SK-N-SH (cell line): Measurements from ENCODE around the gene RND2. TPM values are rescaled to one million over a fixed set of nuclear protein-coding genes. Genes with fewer than 3 reads are reported as not detected.
"Not testable (repeated sequence)": the region's sequence is repeated elsewhere in the genome, so short reads cannot be mapped to it uniquely, and the experiment has no call there.

Experiments
- CTCF ChIA-PET: fragments of 300-600, 350-600 bp; formaldehyde crosslinking; extraction: SDS; loops from one replicate; lab custom pipeline; 2021; lab: Yijun Ruan, JAX
- POLR2A ChIA-PET: fragments of 350-600 bp; sonication (Branson Sonifier 250); formaldehyde crosslinking; extraction: SDS; loops from one replicate; lab custom pipeline; 2020; ENCODE audit warnings: antibody characterized with exemption, inconsistent platforms; lab: Yijun Ruan, JAX
- DNase-seq: peaks from one replicate; pipeline ENCODE4 v3.0.0; 2012
- H2AFZ ChIP-seq: fragments of 200-600 bp; sonication (generic); 2 replicates; pipeline ENCODE4 v1.8.1; 2016; ENCODE audit warnings: antibody characterized with exemption, mild to moderate bottlenecking, low read depth
- H3F3A ChIP-seq: fragments of 200-600 bp; sonication (generic); replicated peaks from 2 replicates; pipeline ENCODE3; 2016; ENCODE audit warnings: antibody characterized with exemption, mild to moderate bottlenecking; ENCODE audit not compliant: insufficient read depth
- H3K27ac ChIP-seq, 2 experiments: fragments of 200-500 bp in 1 of 2; fragments of 200-600 bp in 1 of 2; sonication (Bioruptor generic) in 1 of 2; sonication (generic), shearing (Covaris generic) in 1 of 2; 2 replicates each; pipeline versions ENCODE4 v1.5.1 to v1.6.1; 2014 to 2016; ENCODE audit warnings: low read depth in 2 of 2, inconsistent platforms in 1 of 2, low read length in 1 of 2, mild to moderate bottlenecking in 1 of 2, mixed read lengths in 1 of 2
- H3K27me3 ChIP-seq: fragments of 200-600 bp; sonication (generic), shearing (Covaris generic); 2 replicates; pipeline ENCODE4 v1.6.1; 2016; ENCODE audit warnings: mixed run types; ENCODE audit not compliant: insufficient read depth
- H3K36me3 ChIP-seq, 2 experiments: fragments of 200-500 bp in 1 of 2; fragments of 200-600 bp in 1 of 2; sonication (Bioruptor generic) in 1 of 2; sonication (generic) in 1 of 2; replicated peaks in 1 of 2; 2 replicates each; pipeline versions ENCODE3 to v1.5.1; 2014 to 2016; ENCODE audit warnings: low read length in 1 of 2, mild to moderate bottlenecking in 1 of 2; ENCODE audit not compliant: insufficient read depth in 2 of 2, control insufficient read depth in 1 of 2
- H3K4me1 ChIP-seq, 2 experiments: fragments of 200-500 bp in 1 of 2; fragments of 200-600 bp in 1 of 2; sonication (Bioruptor generic) in 1 of 2; sonication (generic), shearing (Covaris generic) in 1 of 2; 2 replicates each; pipeline versions ENCODE4 v1.5.1 to v1.6.1; 2014 to 2016; ENCODE audit warnings: low read depth in 1 of 2, low read length in 1 of 2, mixed run types in 1 of 2; ENCODE audit not compliant: insufficient read depth in 2 of 2, control insufficient read depth in 1 of 2
- H3K4me2 ChIP-seq: fragments of 200-600 bp; sonication (generic), shearing (Covaris generic); 2 replicates; pipeline ENCODE4 v1.6.1; 2017; ENCODE audit warnings: mixed run types
- H3K4me3 ChIP-seq, 2 experiments: fragments of 200-500 bp in 1 of 2; fragments of 200-600 bp in 1 of 2; sonication (Bioruptor generic) in 1 of 2; sonication (generic), shearing (Covaris generic) in 1 of 2; 2 replicates each; pipeline versions ENCODE4 v1.5.1 to v1.8.1; 2014 to 2016; ENCODE audit warnings: low read depth in 2 of 2, inconsistent platforms in 1 of 2, low read length in 1 of 2, mild to moderate bottlenecking in 1 of 2, mixed read lengths in 1 of 2, moderate library complexity in 1 of 2
- H3K79me2 ChIP-seq: fragments of 200-600 bp; sonication (generic); 2 replicates; pipeline ENCODE4 v1.8.1; 2017; ENCODE audit warnings: mild to moderate bottlenecking; ENCODE audit not compliant: insufficient read depth
- H3K9ac ChIP-seq: fragments of 200-600 bp; sonication (generic); 2 replicates; pipeline ENCODE4 v1.6.1; 2017; ENCODE audit warnings: mixed run types
- H3K9me2 ChIP-seq: fragments of 200-600 bp; sonication (generic); 2 replicates; pipeline ENCODE4 v1.6.1; 2017; ENCODE audit warnings: mixed run types
- H3K9me3 ChIP-seq: fragments of 200-600 bp; sonication (generic); 2 replicates; pipeline ENCODE4 v1.6.1; 2017; ENCODE audit warnings: mixed run types, mild to moderate bottlenecking, moderate library complexity
- H4K20me1 ChIP-seq: fragments of 200-600 bp; sonication (generic); 2 replicates; pipeline ENCODE4 v1.6.1; 2017; ENCODE audit warnings: mild to moderate bottlenecking, mixed run types; ENCODE audit not compliant: insufficient read depth
- CHD2 ChIP-seq: fragments of 150-350 bp; IDR thresholded peaks from 2 replicates; pipeline ENCODE4 v1.6.1; 2018; ENCODE audit warnings: low read length; ENCODE audit not compliant: partially characterized antibody
- FOSL2 ChIP-seq: IDR thresholded peaks from 2 replicates; pipeline ENCODE4 v1.4.0; 2012; ENCODE audit warnings: low read depth, mild to moderate bottlenecking, moderate library complexity, borderline replicate concordance
- GATA2 ChIP-seq: sonication (generic); formaldehyde crosslinking; IDR thresholded peaks from 2 replicates; pipeline ENCODE4 v1.5.0; 2020; ENCODE audit warnings: mild to moderate bottlenecking, missing genetic modification reagents
- MEF2A ChIP-seq: IDR thresholded peaks from 2 replicates; pipeline ENCODE4 v1.4.0; 2012; ENCODE audit warnings: low read depth, borderline replicate concordance
- SIN3A ChIP-seq: IDR thresholded peaks from 2 replicates; pipeline ENCODE4 v1.6.1; 2012; ENCODE audit warnings: low read depth, mild to moderate bottlenecking, low read length, moderate library complexity, borderline replicate concordance
- WGBS: methylation state at CpG from one replicate; pipeline ENCODE4 v1.1.6; 2017; ENCODE audit warnings: low lambda C conversion rate; 5-methylcytosine and 5-hydroxymethylcytosine counted together
- polyA plus RNA-seq, 3 experiments: library from polyadenylated mRNA; depleted of rRNA; stranded (reverse); fragments of >200 nt; gene quantifications; 2 replicates each; pipeline ENCODE4 v1.2.3, GENCODE V29; 2012
- TF ChIP-seq, protein P1 (sequence below): IDR thresholded peaks from 2 replicates; pipeline ENCODE4 v1.4.0; 2012; ENCODE audit warnings: low read depth, borderline replicate concordance
- TF ChIP-seq, protein P2 (sequence below): IDR thresholded peaks from 2 replicates; pipeline ENCODE4 v1.4.0; 2012; ENCODE audit warnings: low read depth, borderline replicate concordance
- TF ChIP-seq, protein P3 (sequence below): fragments of 150-350 bp; IDR thresholded peaks from 2 replicates; pipeline ENCODE4 v1.6.1; 2016; ENCODE audit warnings: mild to moderate bottlenecking, low read depth, low read length
- TF ChIP-seq, protein P4 (sequence below): fragments of 150-350 bp; IDR thresholded peaks from 2 replicates; pipeline ENCODE4 v1.6.1; 2017; ENCODE audit warnings: antibody characterized with exemption, low read length, low read depth, borderline replicate concordance
- TF ChIP-seq, protein P5 (sequence below): fragments of 200-600 bp; sonication (generic); IDR thresholded peaks from 2 replicates; pipeline ENCODE4 v1.6.1; 2017; ENCODE audit warnings: antibody characterized with exemption, mild to moderate bottlenecking, moderate library complexity

The RND2 gene
- polyA plus RNA-seq, 1 of the 3 experiments (the other 2 are of a cell fraction) = 8.9 TPM

DNA sequence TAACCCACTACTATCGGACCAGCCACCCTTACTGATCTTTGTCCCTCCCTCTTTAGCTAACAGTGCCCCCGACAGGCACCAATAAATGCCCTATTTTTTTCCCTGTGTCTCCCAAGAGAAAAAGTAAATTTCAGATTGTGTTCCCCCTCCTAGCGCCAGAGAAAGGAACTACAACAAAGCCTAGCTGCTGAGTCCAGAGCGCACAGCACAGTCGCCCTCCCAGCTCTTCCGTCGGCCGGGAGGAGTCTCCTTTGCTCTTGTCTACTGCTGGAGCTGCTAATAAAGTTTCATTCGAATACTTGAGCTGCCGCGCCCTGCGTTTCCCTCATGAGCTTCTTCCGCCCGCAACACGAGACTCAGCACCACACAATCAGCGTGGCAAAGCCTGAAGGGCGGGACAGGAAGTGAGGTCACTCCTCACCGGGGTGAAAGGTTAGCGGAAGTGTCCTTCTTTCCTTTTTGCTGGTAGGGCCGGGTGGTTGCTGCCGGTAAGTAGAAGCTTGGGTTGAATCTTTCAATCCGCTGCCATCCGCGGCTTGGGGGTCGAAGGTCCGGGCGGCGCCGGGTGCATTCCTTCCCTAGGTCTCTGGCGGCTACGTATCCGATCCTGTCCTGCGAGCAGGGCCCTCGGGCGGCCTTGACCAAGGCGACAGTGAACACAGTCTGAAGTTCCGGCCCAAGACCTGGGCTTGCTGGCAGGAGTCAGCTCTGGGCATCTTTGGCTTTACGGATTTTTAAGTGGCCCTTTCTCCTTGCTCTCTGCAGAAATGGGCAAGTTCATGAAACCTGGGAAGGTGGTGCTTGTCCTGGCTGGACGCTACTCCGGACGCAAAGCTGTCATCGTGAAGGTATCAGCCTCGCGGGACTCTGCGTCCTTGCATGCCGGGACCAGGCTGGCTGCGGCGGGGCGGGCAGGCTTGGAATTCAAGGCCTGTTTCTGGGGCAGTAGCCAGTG lies 26.8 kb upstream of the RND2 start, which contains the start of gene RPL27 (continued):
- TF ChIP-seq SIN3A (peak; percentile 94; the same call in 1 of the 2 replicates), CHD2 (peak; percentile 94), MEF2A (no peak), GATA2 (no peak), FOSL2 (no peak; the same call in 1 of the 2 replicates)
- TF ChIP-seq, protein P1, sequence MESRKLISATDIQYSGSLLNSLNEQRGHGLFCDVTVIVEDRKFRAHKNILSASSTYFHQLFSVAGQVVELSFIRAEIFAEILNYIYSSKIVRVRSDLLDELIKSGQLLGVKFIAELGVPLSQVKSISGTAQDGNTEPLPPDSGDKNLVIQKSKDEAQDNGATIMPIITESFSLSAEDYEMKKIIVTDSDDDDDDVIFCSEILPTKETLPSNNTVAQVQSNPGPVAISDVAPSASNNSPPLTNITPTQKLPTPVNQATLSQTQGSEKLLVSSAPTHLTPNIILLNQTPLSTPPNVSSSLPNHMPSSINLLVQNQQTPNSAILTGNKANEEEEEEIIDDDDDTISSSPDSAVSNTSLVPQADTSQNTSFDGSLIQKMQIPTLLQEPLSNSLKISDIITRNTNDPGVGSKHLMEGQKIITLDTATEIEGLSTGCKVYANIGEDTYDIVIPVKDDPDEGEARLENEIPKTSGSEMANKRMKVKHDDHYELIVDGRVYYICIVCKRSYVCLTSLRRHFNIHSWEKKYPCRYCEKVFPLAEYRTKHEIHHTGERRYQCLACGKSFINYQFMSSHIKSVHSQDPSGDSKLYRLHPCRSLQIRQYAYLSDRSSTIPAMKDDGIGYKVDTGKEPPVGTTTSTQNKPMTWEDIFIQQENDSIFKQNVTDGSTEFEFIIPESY = peak; percentile 49; the same call in 1 of the 2 replicates
- TF ChIP-seq, protein P2, sequence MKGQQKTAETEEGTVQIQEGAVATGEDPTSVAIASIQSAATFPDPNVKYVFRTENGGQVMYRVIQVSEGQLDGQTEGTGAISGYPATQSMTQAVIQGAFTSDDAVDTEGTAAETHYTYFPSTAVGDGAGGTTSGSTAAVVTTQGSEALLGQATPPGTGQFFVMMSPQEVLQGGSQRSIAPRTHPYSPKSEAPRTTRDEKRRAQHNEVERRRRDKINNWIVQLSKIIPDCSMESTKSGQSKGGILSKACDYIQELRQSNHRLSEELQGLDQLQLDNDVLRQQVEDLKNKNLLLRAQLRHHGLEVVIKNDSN = peak; percentile 77
- TF ChIP-seq, protein P3, sequence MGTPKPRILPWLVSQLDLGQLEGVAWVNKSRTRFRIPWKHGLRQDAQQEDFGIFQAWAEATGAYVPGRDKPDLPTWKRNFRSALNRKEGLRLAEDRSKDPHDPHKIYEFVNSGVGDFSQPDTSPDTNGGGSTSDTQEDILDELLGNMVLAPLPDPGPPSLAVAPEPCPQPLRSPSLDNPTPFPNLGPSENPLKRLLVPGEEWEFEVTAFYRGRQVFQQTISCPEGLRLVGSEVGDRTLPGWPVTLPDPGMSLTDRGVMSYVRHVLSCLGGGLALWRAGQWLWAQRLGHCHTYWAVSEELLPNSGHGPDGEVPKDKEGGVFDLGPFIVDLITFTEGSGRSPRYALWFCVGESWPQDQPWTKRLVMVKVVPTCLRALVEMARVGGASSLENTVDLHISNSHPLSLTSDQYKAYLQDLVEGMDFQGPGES = peak; percentile 22; the same call in 1 of the 2 replicates

DNA sequence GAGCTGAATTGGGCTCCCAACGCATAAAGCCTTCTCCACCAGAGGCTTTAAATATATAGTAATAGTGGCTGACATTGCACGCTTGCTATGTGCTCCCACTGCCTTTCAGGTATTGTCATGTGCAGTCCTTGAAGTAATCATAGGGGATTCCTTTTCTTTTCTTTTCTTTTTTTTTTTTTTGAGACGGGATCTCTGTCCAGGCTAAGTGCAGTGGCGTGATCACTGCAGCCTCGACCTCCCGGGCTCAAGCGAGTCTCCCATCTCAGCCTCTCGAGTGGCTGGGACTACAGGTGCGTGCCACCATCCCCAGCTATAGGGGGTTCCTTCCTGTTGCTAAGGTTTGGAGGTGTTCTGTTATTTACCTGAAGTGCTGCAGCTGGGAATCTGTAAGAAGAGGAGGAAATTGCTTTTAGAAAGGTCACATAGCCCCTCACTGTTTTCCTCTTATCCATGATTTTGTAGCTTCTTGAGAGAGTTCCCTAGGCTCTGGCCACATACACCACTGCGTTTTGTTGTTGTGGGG lies 26.0 kb upstream of the RND2 start:
- POLR2A ChIA-PET = interaction anchor here (0.6 to 2.8 kb wide), 10 partner anchors 13 to 445 kb away, joined by 3 to 20 read pairs (median 6); partner anchors contain the start of genes AOC2, BRCA1, PSME3 and RND2
- Histone ChIP-seq H3K9me2 (no peaks in the 10 kb centered on the region), H3K27ac (peak overlapping the region; percentile 87 to 90), H3K9me3 (no peaks in the 10 kb centered on the region), H2AFZ (no peak overlapping the region), H3K4me1 (peaks cover 6 to 11% of the 10 kb centered on the region in 2 experiments; a peak in 2 of 4 replicates), H3K9ac (peak overlapping the region; percentile 100), H3K4me2 (peak overlapping the region; percentile 78), H4K20me1 (peaks cover 41% of the 10 kb centered on the region), H3K36me3 (peaks cover 34 to 40% of the 10 kb centered on the region in 2 experiments), H3K4me3 (peak overlapping the region; percentile 85 to 87), H3K27me3 (no peaks in the 10 kb centered on the region), H3F3A (peaks cover 66% of the 10 kb centered on the region)
- WGBS = under 1% methylated on average over 10 of the region's 10 CpGs
- no peak for DNase-seq
- TF ChIP-seq, protein P4, sequence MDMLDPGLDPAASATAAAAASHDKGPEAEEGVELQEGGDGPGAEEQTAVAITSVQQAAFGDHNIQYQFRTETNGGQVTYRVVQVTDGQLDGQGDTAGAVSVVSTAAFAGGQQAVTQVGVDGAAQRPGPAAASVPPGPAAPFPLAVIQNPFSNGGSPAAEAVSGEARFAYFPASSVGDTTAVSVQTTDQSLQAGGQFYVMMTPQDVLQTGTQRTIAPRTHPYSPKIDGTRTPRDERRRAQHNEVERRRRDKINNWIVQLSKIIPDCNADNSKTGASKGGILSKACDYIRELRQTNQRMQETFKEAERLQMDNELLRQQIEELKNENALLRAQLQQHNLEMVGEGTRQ = no peak
- TF ChIP-seq, protein P5, sequence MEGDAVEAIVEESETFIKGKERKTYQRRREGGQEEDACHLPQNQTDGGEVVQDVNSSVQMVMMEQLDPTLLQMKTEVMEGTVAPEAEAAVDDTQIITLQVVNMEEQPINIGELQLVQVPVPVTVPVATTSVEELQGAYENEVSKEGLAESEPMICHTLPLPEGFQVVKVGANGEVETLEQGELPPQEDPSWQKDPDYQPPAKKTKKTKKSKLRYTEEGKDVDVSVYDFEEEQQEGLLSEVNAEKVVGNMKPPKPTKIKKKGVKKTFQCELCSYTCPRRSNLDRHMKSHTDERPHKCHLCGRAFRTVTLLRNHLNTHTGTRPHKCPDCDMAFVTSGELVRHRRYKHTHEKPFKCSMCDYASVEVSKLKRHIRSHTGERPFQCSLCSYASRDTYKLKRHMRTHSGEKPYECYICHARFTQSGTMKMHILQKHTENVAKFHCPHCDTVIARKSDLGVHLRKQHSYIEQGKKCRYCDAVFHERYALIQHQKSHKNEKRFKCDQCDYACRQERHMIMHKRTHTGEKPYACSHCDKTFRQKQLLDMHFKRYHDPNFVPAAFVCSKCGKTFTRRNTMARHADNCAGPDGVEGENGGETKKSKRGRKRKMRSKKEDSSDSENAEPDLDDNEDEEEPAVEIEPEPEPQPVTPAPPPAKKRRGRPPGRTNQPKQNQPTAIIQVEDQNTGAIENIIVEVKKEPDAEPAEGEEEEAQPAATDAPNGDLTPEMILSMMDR = no peak
- TF ChIP-seq, all 33 proteins: peak for 0
- CTCF ChIA-PET = interaction anchor here (0.6 to 4.4 kb wide), 10 partner anchors 12 to 421 kb away, joined by 3 to 27 read pairs (median 8); partner anchors contain the start of genes AOC2, BECN1, RND2 and VAT1
- H3K79me2 ChIP-seq = peaks cover 41% of the 10 kb centered on the region

DNA sequence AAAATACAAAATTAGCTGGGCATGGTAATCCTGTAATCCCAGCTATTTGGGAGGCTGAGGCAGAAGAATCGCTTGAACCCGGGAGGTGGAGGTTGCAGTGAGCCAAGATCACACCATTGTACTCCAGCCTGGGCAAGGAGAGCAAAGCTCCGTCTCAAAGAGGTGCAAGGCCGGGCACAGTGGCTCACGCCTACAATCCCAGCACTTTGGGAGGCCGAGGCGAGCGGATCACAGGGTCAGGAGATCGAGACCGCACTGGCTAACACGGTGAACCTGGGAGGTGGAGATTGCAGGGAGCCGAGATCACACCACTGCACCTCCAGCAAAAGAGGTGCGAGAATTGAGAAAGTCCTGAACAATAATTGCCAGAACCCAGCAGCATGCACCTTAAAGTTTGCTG lies 24.1 kb upstream of the RND2 start:
- DNase-seq, H3K27me3 ChIP-seq, H3K4me3 ChIP-seq, H2AFZ ChIP-seq, CTCF ChIA-PET, H3K9me2 ChIP-seq, H3K27ac ChIP-seq, H3K9me3 ChIP-seq: not testable (repeated sequence)
- POLR2A ChIA-PET = interaction anchor here (1.0 kb wide), 1 partner anchor 23 kb away, joined by 3 read pairs; no protein-coding TSS in a partner anchor
- Histone ChIP-seq H3F3A (peaks cover 78% of the 10 kb centered on the region), H3K9ac (peak overlapping the region; percentile 24; the same call in 1 of the 2 replicates), H3K4me2 (peak overlapping the region; percentile 16; the same call in 1 of the 2 replicates), H4K20me1 (peaks cover 41% of the 10 kb centered on the region), H3K79me2 (peaks cover 41% of the 10 kb centered on the region), H3K36me3 (peaks cover 31 to 41% of the 10 kb centered on the region in 2 experiments), H3K4me1 (peaks cover 6 to 11% of the 10 kb centered on the region in 2 experiments; a peak in 2 of 4 replicates)
- 94% methylated on average over 13 of the region's 13 CpGs for WGBS
